MG63 (cell line): Measurements from ENCODE around the gene CCDC69. TPM values are rescaled to one million over a fixed set of nuclear protein-coding genes. Genes with fewer than 3 reads are reported as not detected.

Experiments used
- total RNA-seq: library from RNA; depleted of rRNA; stranded (reverse); fragments of >200 nt; shearing (Covaris generic); gene quantifications from 2 replicates; pipeline ENCODE4 v1.2.3, GENCODE V29; 2014; ENCODE audit warnings: low replicate concordance; rRNA removed

CCDC69 gene
- total RNA-seq, 1 experiment from 2014 or later = 0.40 TPM

Other genes with a start within 250 kb of the CCDC69 start
- 2.3 and 5.6 TPM in 2 replicates for gene GPX3, start 203.5 kb downstream of the CCDC69 start, total RNA-seq
- gene TNIP1, start 143.1 kb downstream of the CCDC69 start, total RNA-seq = 74.2 and 76.6 TPM in 2 replicates
- gene ANXA6, start 66.3 kb downstream of the CCDC69 start, total RNA-seq = 222 and 331 TPM in 2 replicates
- gene GM2A, start 29.1 kb upstream of the CCDC69 start, total RNA-seq = 12.9 and 15.7 TPM in 2 replicates
- not detected in 2 replicates for gene SLC36A3, start 79.7 kb upstream of the CCDC69 start, total RNA-seq
- not detected in 2 replicates for gene SLC36A2, start 123.5 kb upstream of the CCDC69 start, total RNA-seq
- 2.9 and 5.8 TPM in 2 replicates for gene SLC36A1, start 223.5 kb upstream of the CCDC69 start, total RNA-seq